GM18508 (cell line): ENCODE data around the gene SNRK.
"Not testable (repeated sequence)": the region's sequence is repeated elsewhere in the genome, so short reads cannot be mapped to it uniquely, and the experiment has no call there.

Experiments
- ATAC-seq: cut with Tn5 transposase; IDR thresholded peaks from one replicate; pipeline ENCODE4 v1.9.1; 2021; ENCODE audit warnings: moderate number of reproducible peaks; ENCODE audit not compliant: insufficient read depth, unreplicated experiment

Gene SNRK

GRCh38 chr3:43343185-43343584 lies 56.8 kb downstream of the SNRK start:
- ATAC-seq: no peak

- no peak for ATAC-seq
Measured at GRCh38 chr3:43343815-43344214, 57.5 kb downstream of the SNRK start.

- ATAC-seq: no peak
Measured at GRCh38 chr3:43344520-43344919, 58.2 kb downstream of the SNRK start.

- ATAC-seq: no peak
Measured at GRCh38 chr3:43345246-43345645, 58.9 kb downstream of the SNRK start.

- ATAC-seq: no peak
Measured at GRCh38 chr3:43345877-43346276, 59.5 kb downstream of the SNRK start.

GRCh38 chr3:43346978-43347749 lies 60.8 kb downstream of the SNRK start:
- ATAC-seq: no peak

- no peak for ATAC-seq
Measured at GRCh38 chr3:43347774-43348173, 61.4 kb downstream of the SNRK start.

GRCh38 chr3:43348350-43348749 lies 62.0 kb downstream of the SNRK start:
- ATAC-seq: no peak

- no peak for ATAC-seq
Measured at GRCh38 chr3:43348852-43349574, 62.7 kb downstream of the SNRK start.

- no peak for ATAC-seq
Measured at GRCh38 chr3:43349716-43350115, 63.4 kb downstream of the SNRK start.

- ATAC-seq: no peak
Measured at GRCh38 chr3:43353393-43353792, 67.1 kb downstream of the SNRK start.

- no peak for ATAC-seq
Measured at GRCh38 chr3:43353923-43354670, 67.8 kb downstream of the SNRK start.

GRCh38 chr3:43356033-43356432 lies 69.7 kb downstream of the SNRK start:
- not testable (repeated sequence) for ATAC-seq

GRCh38 chr3:43361077-43361476 lies 74.7 kb downstream of the SNRK start:
- ATAC-seq: no peak

- ATAC-seq: no peak
Measured at GRCh38 chr3:43362183-43362582, 75.8 kb downstream of the SNRK start.

GRCh38 chr3:43362961-43363360 lies 76.6 kb downstream of the SNRK start:
- no peak for ATAC-seq

- ATAC-seq: no peak
Measured at GRCh38 chr3:43363621-43364266, 77.4 kb downstream of the SNRK start.

- no peak for ATAC-seq
Measured at GRCh38 chr3:43364494-43364893, 78.2 kb downstream of the SNRK start.

GRCh38 chr3:43364926-43365325 lies 78.6 kb downstream of the SNRK start:
- ATAC-seq: no peak

- no peak for ATAC-seq
Measured at GRCh38 chr3:43365601-43366305, 79.4 kb downstream of the SNRK start.
